Epithelial cell of prostate (primary cell): ENCODE results near the gene POP7.
"Not testable (repeated sequence)": the region's sequence is repeated elsewhere in the genome, so short reads cannot be mapped to it uniquely, and the experiment has no call there.

Experiments used
- DNase-seq: peaks from one replicate; pipeline ENCODE4 v3.0.0-alpha.2; 2011; ENCODE audit warnings: low read depth, low spot score
- H3K27ac ChIP-seq: fragments of 450-650 bp; 2 replicates; pipeline ENCODE4 v1.5.1; 2017; ENCODE audit warnings: mild to moderate bottlenecking

POP7 gene

GRCh38 chr7:100689230-100690135 lies 16.4 kb upstream of the POP7 start:
- DNase-seq, result no peak
- H3K27ac ChIP-seq, result no peak overlapping the region

- no peak overlapping the region for H3K27ac ChIP-seq
- DNase-seq, result no peak
Observed at GRCh38 chr7:100691676-100692577, 14.0 kb upstream of the POP7 start.

- H3K27ac ChIP-seq, result no peak overlapping the region
- DNase-seq, result no peak
Observed at GRCh38 chr7:100692578-100692961, 13.4 kb upstream of the POP7 start.

- DNase-seq, result no peak
Observed at GRCh38 chr7:100693312-100694097, 12.4 kb upstream of the POP7 start.

GRCh38 chr7:100694098-100694745 lies 11.7 kb upstream of the POP7 start, which contains the start of gene GIGYF1:
GIGYF1 (minus strand) TSS chr7:100694250; CDS start chr7:100688238, 6,012 bp downstream.
- peak within 1 kb of the TSS; percentile 24 for H3K27ac ChIP-seq
- DNase-seq, result no peak

More at GRCh38 chr7:100693312-100694097, 12.4 kb upstream of the POP7 start:
- peak overlapping the region; percentile 24 for H3K27ac ChIP-seq

- no peak for DNase-seq
- no peak overlapping the region for H3K27ac ChIP-seq
Observed at GRCh38 chr7:100696123-100696521, 9.8 kb upstream of the POP7 start.

GRCh38 chr7:100699018-100699417 lies 6.9 kb upstream of the POP7 start:
- no peak for DNase-seq
- no peak overlapping the region for H3K27ac ChIP-seq

- DNase-seq, H3K27ac ChIP-seq: not testable (repeated sequence)
Observed at GRCh38 chr7:100701089-100701488, 4.8 kb upstream of the POP7 start.

GRCh38 chr7:100705320-100705752 lies 585 bp upstream of the POP7 start:
- no peak for DNase-seq

GRCh38 chr7:100706672-100707311 lies 871 bp downstream of the POP7 start:
- DNase-seq, result no peak
- H3K27ac ChIP-seq, result peak overlapping the region; percentile 58

More at GRCh38 chr7:100705320-100705752, 585 bp upstream of the POP7 start:
- H3K27ac ChIP-seq, result peak overlapping the region; percentile 58

- no peak for DNase-seq
- no peak overlapping the region for H3K27ac ChIP-seq
Observed at GRCh38 chr7:100708395-100708794, 2.5 kb downstream of the POP7 start.

GRCh38 chr7:100710452-100710851 lies 4.5 kb downstream of the POP7 start:
- no peak for DNase-seq

GRCh38 chr7:100711369-100711768 lies 5.4 kb downstream of the POP7 start:
- DNase-seq, result no peak
- H3K27ac ChIP-seq, result no peak overlapping the region

More at GRCh38 chr7:100710452-100710851, 4.5 kb downstream of the POP7 start:
- no peak overlapping the region for H3K27ac ChIP-seq

GRCh38 chr7:100714725-100715124 lies 8.8 kb downstream of the POP7 start:
- H3K27ac ChIP-seq, result no peak overlapping the region
- no peak for DNase-seq

GRCh38 chr7:100717073-100717472 lies 11.2 kb downstream of the POP7 start:
- not testable (repeated sequence) for H3K27ac ChIP-seq, DNase-seq

- no peak for DNase-seq
Observed at GRCh38 chr7:100719523-100720278, 13.8 kb downstream of the POP7 start.

GRCh38 chr7:100720279-100720670 lies 14.4 kb downstream of the POP7 start, which contains the start of gene EPO:
EPO (plus strand) TSS chr7:100720468; CDS start chr7:100720981, 513 bp downstream.
- no peak within 1 kb of the TSS for H3K27ac ChIP-seq
- no peak for DNase-seq

More at GRCh38 chr7:100719523-100720278, 13.8 kb downstream of the POP7 start:
- H3K27ac ChIP-seq, result no peak overlapping the region
